Rectal smooth muscle tissue (tissue), 1 donor: ENCODE measurements around the gene CAMK1.

Source experiments
- H3K27ac ChIP-seq: one replicate; pipeline ENCODE4 v1.7.0; 2013; ENCODE audit warnings: low read depth, low read length, inconsistent platforms
- H3K27me3 ChIP-seq: one replicate; pipeline ENCODE4 v1.7.0; 2013; ENCODE audit warnings: low read length; ENCODE audit not compliant: control insufficient read depth, insufficient read depth
- H3K36me3 ChIP-seq: one replicate; pipeline ENCODE4 v1.7.0; 2013; ENCODE audit warnings: low read length; ENCODE audit not compliant: control insufficient read depth, insufficient read depth
- H3K4me1 ChIP-seq: one replicate; pipeline ENCODE4 v1.7.0; 2013; ENCODE audit warnings: low read length; ENCODE audit not compliant: control insufficient read depth, insufficient read depth
- H3K4me3 ChIP-seq: one replicate; pipeline ENCODE4 v1.7.0; 2013; ENCODE audit warnings: low read length
- H3K9ac ChIP-seq: one replicate; pipeline ENCODE4 v1.7.0; 2013; ENCODE audit warnings: low read length

Gene CAMK1

GRCh38 chr3:9806688-9807589 lies 37.2 kb upstream of the CAMK1 start:
- H3K27me3 ChIP-seq = no peaks in the 10 kb centered on the region
- H3K9ac ChIP-seq = no peak overlapping the region
- H3K27ac ChIP-seq = no peak overlapping the region
- H3K4me3 ChIP-seq = no peak overlapping the region
- H3K4me1 ChIP-seq = no peaks in the 10 kb centered on the region
- peaks cover 36% of the 10 kb centered on the region for H3K36me3 ChIP-seq

DNA sequence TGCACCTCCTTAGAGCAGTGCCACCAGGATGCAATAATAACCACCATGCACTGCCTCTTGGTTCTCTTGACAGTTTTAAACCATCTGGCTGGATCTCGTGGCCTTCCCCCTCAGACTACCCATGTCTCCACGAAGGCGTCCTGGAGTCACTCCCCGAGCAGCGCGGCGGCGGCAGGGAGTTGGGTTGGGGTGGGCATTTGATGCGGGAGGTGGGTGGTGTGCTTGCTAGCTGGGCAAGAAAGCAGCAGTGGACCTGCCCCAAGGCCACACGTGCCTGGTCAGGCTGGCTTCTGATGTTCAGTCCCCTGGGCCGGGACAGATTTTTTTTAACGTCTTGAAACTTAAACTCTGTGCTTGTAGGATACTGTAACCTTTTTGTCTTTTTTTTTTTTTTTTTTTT lies 36.4 kb upstream of the CAMK1 start:
- H3K4me1 ChIP-seq = no peaks in the 10 kb centered on the region
- no peaks in the 10 kb centered on the region for H3K27me3 ChIP-seq
- no peak overlapping the region for H3K27ac ChIP-seq
- H3K4me3 ChIP-seq = no peak overlapping the region
- H3K9ac ChIP-seq = no peak overlapping the region
- H3K36me3 ChIP-seq = peaks cover 42% of the 10 kb centered on the region

- H3K9ac ChIP-seq = no peak overlapping the region
- H3K36me3 ChIP-seq = peaks cover 51% of the 10 kb centered on the region
- no peak overlapping the region for H3K4me3 ChIP-seq
- H3K27me3 ChIP-seq = no peaks in the 10 kb centered on the region
- no peaks in the 10 kb centered on the region for H3K4me1 ChIP-seq
- no peak overlapping the region for H3K27ac ChIP-seq
Measured at GRCh38 chr3:9804996-9805395, 35.2 kb upstream of the CAMK1 start.

- H3K4me3 ChIP-seq = no peak overlapping the region
- no peaks in the 10 kb centered on the region for H3K4me1 ChIP-seq
- no peaks in the 10 kb centered on the region for H3K27me3 ChIP-seq
- H3K9ac ChIP-seq = no peak overlapping the region
- peaks cover 58% of the 10 kb centered on the region for H3K36me3 ChIP-seq
- H3K27ac ChIP-seq = no peak overlapping the region
Measured at GRCh38 chr3:9803494-9803893, 33.7 kb upstream of the CAMK1 start.

DNA sequence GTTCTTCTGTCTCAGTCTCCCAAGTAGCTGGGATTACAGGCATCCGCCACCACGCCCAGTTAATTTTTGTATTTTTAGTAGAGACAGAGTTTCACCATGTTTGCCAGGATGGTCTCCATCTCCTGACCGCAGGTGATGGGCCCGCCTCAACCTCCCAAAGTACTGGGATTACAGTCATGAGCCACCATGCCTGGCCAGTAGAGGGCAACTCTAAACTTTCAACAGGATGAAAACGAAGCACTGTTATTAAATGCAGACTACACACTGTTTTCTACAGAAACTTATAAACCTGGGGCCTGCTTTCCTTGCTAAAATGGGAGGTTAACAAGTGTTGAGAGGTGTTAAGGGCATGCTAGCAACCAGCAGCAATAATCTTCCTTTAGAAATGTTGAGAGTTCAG lies 30.8 kb upstream of the CAMK1 start:
- Histone ChIP-seq H3K27me3 (no peaks in the 10 kb centered on the region), H3K36me3 (peaks cover 54% of the 10 kb centered on the region)

GRCh38 chr3:9797196-9797945 lies 27.6 kb upstream of the CAMK1 start:
- Histone ChIP-seq H3K4me3 (no peak overlapping the region), H3K9ac (no peak overlapping the region), H3K36me3 (peaks cover 32% of the 10 kb centered on the region), H3K4me1 (peaks cover 10% of the 10 kb centered on the region), H3K27me3 (no peaks in the 10 kb centered on the region), H3K27ac (no peak overlapping the region)

More for the DNA sequence above, 30.8 kb upstream of the CAMK1 start:
- Histone ChIP-seq H3K9ac (no peak overlapping the region), H3K27ac (no peak overlapping the region), H3K4me1 (no peaks in the 10 kb centered on the region), H3K4me3 (no peak overlapping the region)

DNA sequence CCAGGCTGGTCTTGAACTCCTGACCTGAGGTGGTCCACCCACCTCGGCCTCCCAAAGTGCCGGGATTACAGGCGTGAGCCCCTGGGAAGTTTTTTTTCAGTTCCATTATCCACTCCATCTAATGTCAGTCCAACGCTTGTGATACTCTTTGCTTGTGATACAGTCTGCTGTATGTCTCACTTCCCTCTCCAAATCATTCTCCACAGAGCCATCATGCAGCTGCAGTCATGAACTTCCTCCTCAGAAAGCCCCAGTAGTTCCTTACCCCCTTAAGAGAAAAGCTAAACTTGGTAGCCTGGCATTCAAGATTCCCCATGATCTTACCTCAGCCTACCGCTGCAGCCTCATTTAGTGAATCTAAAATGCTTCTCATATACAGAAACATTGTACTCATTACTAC lies 25.5 kb upstream of the CAMK1 start:
- H3K27ac ChIP-seq = no peak overlapping the region
- peaks cover 21% of the 10 kb centered on the region for H3K36me3 ChIP-seq
- peaks cover 20% of the 10 kb centered on the region for H3K4me1 ChIP-seq

DNA sequence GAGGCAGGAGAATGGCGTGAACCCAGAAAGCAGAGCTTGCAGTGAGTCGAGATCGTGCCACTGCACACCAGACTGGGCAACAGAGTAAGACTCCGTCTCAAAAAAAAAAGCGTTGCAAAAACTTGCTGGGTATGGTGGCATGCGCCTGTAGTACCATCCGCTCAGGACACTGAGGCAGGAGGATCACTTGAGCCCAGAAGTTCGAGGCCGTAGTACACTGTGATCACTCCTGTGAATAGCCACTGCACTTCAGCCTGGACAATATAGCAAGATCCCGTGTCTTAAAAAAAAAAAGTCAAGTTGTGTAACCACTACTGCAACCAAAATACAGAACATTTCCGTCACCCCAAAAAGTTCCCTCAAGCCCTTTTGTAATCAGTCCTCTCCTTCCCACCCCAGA lies 24.7 kb upstream of the CAMK1 start:
- Histone ChIP-seq H3K4me3 (no peak overlapping the region), H3K27ac (no peak overlapping the region), H3K27me3 (no peaks in the 10 kb centered on the region), H3K4me1 (peaks cover 20% of the 10 kb centered on the region), H3K9ac (no peak overlapping the region), H3K36me3 (peaks cover 17% of the 10 kb centered on the region)

More for the DNA sequence above, 25.5 kb upstream of the CAMK1 start:
- Histone ChIP-seq H3K27me3 (no peaks in the 10 kb centered on the region), H3K4me3 (no peak overlapping the region), H3K9ac (no peak overlapping the region)

DNA sequence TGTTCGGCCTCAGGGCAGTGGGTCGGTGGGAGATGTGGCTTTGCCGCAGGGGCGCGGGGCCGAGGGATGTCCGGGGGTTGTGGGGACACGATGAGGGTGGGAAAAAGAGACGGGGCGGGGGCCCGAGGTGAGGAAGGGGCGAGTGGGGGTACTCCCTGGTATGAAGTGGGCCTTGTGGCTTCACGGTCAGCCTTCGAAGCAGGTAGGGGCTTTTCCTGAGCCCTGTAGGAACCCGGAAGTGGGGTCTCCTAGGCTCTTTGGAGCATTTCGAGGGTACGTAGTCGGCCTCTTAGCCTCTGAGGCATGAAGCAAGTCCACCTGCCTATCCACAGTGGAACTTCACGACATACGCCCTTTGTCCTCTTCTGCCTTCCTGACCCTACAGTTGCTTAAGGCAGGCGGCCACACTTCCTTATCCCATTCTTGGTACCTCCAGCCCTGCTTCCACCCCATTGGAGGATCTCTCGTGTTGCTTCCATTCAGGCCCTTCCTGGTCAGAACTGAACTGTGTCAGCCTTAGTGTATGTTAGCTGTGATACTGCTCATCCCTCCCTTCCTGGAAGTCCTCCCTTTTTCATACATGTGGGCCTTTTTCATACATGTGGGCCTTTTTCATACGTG lies 23.5 kb upstream of the CAMK1 start:
- no peaks in the 10 kb centered on the region for H3K27me3 ChIP-seq

DNA sequence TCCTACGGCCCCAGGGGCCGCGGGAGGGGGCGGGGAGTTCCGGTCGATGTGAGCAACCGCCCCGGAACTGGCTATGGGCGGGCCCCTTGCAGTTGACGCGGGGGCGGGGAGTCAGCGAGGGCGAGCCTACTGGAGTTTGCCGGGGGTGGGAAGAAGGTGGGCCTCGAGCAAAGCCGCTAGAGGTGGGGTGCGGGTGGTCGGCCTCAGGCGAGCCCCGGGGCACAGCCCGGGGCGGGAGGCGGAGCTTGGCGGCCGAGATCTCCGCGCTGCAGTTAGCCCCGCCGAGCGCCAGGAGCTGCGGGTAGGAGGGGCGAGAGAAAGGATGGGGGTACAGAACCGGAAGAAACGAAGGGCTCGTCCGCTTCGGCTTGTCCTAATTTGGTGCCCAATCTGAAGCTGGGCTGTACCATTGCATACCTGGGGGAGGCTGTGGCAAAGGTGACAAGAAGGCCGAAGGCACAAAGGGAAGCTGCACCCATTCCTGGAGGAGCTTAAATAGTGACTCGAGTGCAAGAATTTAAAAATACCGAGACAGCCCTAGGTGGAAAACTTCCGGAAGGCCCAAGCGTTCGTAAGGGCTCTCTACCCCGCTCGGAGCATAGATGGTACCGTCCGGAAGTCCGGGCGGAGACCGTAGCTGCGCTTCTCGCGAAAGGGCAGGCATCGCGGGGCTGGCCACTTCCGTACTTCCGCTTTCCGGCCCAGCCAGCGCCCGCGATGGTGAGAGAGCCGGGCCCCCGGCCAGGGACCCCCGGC lies 22.8 kb upstream of the CAMK1 start, which contains the start of the genes ARPC4 and TADA3:
Gene ARPC4 (plus strand): TSS at position 678 of the 756 bp plus-strand sequence. CDS start 40 bp downstream, at position 718.
Gene TADA3 (minus strand): TSS at position 69 of the 756 bp plus-strand sequence. CDS start 1,007 bp downstream, outside the sequence.
- H3K9ac ChIP-seq = peak within 1 kb of the TSS; percentile 82
- peaks cover 20% of the 10 kb centered on the region for H3K4me1 ChIP-seq

More for the DNA sequence above, 23.5 kb upstream of the CAMK1 start:
- Histone ChIP-seq H3K27ac (peak overlapping the region; percentile 96), H3K4me3 (peak overlapping the region; percentile 90), H3K4me1 (peaks cover 20% of the 10 kb centered on the region), H3K36me3 (peaks cover 18% of the 10 kb centered on the region), H3K9ac (peak overlapping the region; percentile 82)

GRCh38 chr3:9791790-9792404 lies 22.1 kb upstream of the CAMK1 start:
- peaks cover 15% of the 10 kb centered on the region for H3K36me3 ChIP-seq
- H3K4me1 ChIP-seq = peaks cover 20% of the 10 kb centered on the region
- H3K9ac ChIP-seq = peak overlapping the region; percentile 6
- peak overlapping the region; percentile 96 for H3K27ac ChIP-seq
- peak overlapping the region; percentile 90 for H3K4me3 ChIP-seq
- no peaks in the 10 kb centered on the region for H3K27me3 ChIP-seq

More for the DNA sequence above, 22.8 kb upstream of the CAMK1 start, which contains the start of the genes ARPC4 and TADA3:
- peak within 1 kb of the TSS; percentile 96 for H3K27ac ChIP-seq
- peak within 1 kb of the TSS; percentile 90 for H3K4me3 ChIP-seq
- H3K36me3 ChIP-seq = peaks cover 13% of the 10 kb centered on the region
- H3K27me3 ChIP-seq = no peaks in the 10 kb centered on the region
